Neural progenitor cell (in vitro differentiated cells): ENCODE results near the gene CDCP1. TPM values are rescaled to one million over a fixed set of nuclear protein-coding genes. Genes with fewer than 3 reads are reported as not detected.

Experiments
- DNase-seq: peaks from one replicate; pipeline ENCODE4 v3.0.0-alpha.2; 2016; ENCODE audit warnings: low spot score
- H2AFZ ChIP-seq: fragments of 200-600 bp; sonication (generic); replicated peaks from 2 replicates; pipeline ENCODE4 v1.6.1; 2016; ENCODE audit warnings: antibody characterized with exemption
- H3F3A ChIP-seq: fragments of 200-600 bp; sonication (generic); 2 replicates; pipeline ENCODE4 v1.6.1; 2016; ENCODE audit warnings: antibody characterized with exemption, low read depth
- H3K27ac ChIP-seq: fragments of 200-600 bp; sonication (generic); 2 replicates; pipeline ENCODE4 v1.5.1; 2016; ENCODE audit warnings: mild to moderate bottlenecking
- H3K27me3 ChIP-seq: fragments of 200-600 bp; sonication (generic); 2 replicates; pipeline ENCODE4 v1.6.1; 2016; ENCODE audit warnings: mild to moderate bottlenecking, moderate library complexity
- H3K36me3 ChIP-seq: fragments of 200-600 bp; sonication (generic); 2 replicates; pipeline ENCODE4 v1.5.1; 2016
- H3K4me1 ChIP-seq: fragments of 200-600 bp; sonication (generic); 2 replicates; pipeline ENCODE4 v1.6.1; 2016; ENCODE audit warnings: mixed run types
- H3K4me2 ChIP-seq: fragments of 200-600 bp; sonication (generic); 2 replicates; pipeline ENCODE4 v1.6.1; 2016
- H3K4me3 ChIP-seq: fragments of 200-600 bp; sonication (generic); 2 replicates; pipeline ENCODE4 v1.5.1; 2016
- H3K79me2 ChIP-seq: fragments of 200-600 bp; sonication (generic); 2 replicates; pipeline ENCODE4 v1.6.1; 2016; ENCODE audit warnings: low read depth
- H3K9ac ChIP-seq: fragments of 200-600 bp; sonication (generic); 2 replicates; pipeline ENCODE4 v1.6.1; 2016
- H3K9me3 ChIP-seq: fragments of 200-600 bp; sonication (generic); 2 replicates; pipeline ENCODE4 v1.5.1; 2016; ENCODE audit warnings: low read depth
- H4K20me1 ChIP-seq: fragments of 200-600 bp; sonication (generic); 2 replicates; pipeline ENCODE4 v1.6.1; 2016; ENCODE audit warnings: low read depth
- H3K27ac Mint-ChIP-seq: 3 replicates; pipeline ENCODE4 v1.8.0; 2021; ENCODE audit warnings: mixed read lengths
- H3K27me3 Mint-ChIP-seq: 2 replicates; pipeline ENCODE4 v1.8.0; 2022; ENCODE audit warnings: low read depth, mild to moderate bottlenecking, inconsistent platforms, moderate library complexity, mixed read lengths; ENCODE audit not compliant: insufficient read depth
- H3K36me3 Mint-ChIP-seq: 3 replicates; pipeline ENCODE4 v1.8.0; 2021; ENCODE audit warnings: mixed read lengths
- H3K4me1 Mint-ChIP-seq: 3 replicates; pipeline ENCODE4 v1.8.0; 2021; ENCODE audit warnings: mixed read lengths
- H3K4me3 Mint-ChIP-seq: 3 replicates; pipeline ENCODE4 v1.8.0; 2021; ENCODE audit warnings: mild to moderate bottlenecking, moderate library complexity, mixed read lengths
- H3K9me3 Mint-ChIP-seq: 3 replicates; pipeline ENCODE4 v1.8.0; 2020; ENCODE audit warnings: mixed read lengths
- CTCF ChIP-seq: fragments of 200-600 bp; sonication (generic); IDR thresholded peaks from 2 replicates; pipeline ENCODE4 v1.5.1; 2017; ENCODE audit warnings: antibody characterized with exemption, mild to moderate bottlenecking
- EZH2 ChIP-seq: fragments of 200-600 bp; sonication (generic); IDR thresholded peaks from 2 replicates; pipeline ENCODE4 v1.6.1; 2017; ENCODE audit warnings: antibody characterized with exemption, mild to moderate bottlenecking, moderate library complexity
- EZH2phosphoT487 ChIP-seq: fragments of 200-600 bp; sonication (generic); IDR thresholded peaks from 2 replicates; pipeline ENCODE4 v1.6.1; 2017; ENCODE audit warnings: antibody characterized with exemption
- total RNA-seq: library from RNA; depleted of rRNA; stranded (reverse); fragments of >200 nt; gene quantifications from 2 replicates; pipeline ENCODE4 v1.2.3, GENCODE V29; 2015; ENCODE audit warnings: low replicate concordance

The CDCP1 gene
- total RNA-seq, 1 donor from 2014 or later, result 0.24 TPM

GRCh38 chr3:45166321-45166879, 20.2 kb upstream of the CDCP1 start:
- Histone ChIP-seq H3K4me3 (no peak overlapping the region), H4K20me1 (no peaks in the 10 kb centered on the region), H3K36me3 (no peaks in the 10 kb centered on the region), H3K9ac (no peak overlapping the region), H3K4me2 (no peak overlapping the region), H3K27ac (no peak overlapping the region), H3K4me1 (peaks cover 4% of the 10 kb centered on the region), H3K79me2 (no peaks in the 10 kb centered on the region), H3K9me3 (no peaks in the 10 kb centered on the region), H3K27me3 (peaks cover 24% of the 10 kb centered on the region), H2AFZ (no peak overlapping the region), H3F3A (no peaks in the 10 kb centered on the region)
- H3K36me3 Mint-ChIP-seq, result peaks cover 2% of the 10 kb centered on the region
- peaks cover 14% of the 10 kb centered on the region for H3K9me3 Mint-ChIP-seq
- DNase-seq, result no peak
- TF ChIP-seq CTCF, result no peak
- no peak for TF ChIP-seq EZH2phosphoT487
- TF ChIP-seq EZH2, result no peak
- H3K27ac Mint-ChIP-seq, result peak overlapping the region; percentile 87
- H3K4me1 Mint-ChIP-seq, result peaks cover 39% of the 10 kb centered on the region
- no peak overlapping the region for H3K4me3 Mint-ChIP-seq
- H3K27me3 Mint-ChIP-seq, result peaks cover 6% of the 10 kb centered on the region

GRCh38 chr3:45165497-45166283, 19.5 kb upstream of the CDCP1 start:
- H3K4me1 ChIP-seq, result peaks cover 4% of the 10 kb centered on the region

GRCh38 chr3:45164056-45164455, 17.9 kb upstream of the CDCP1 start:
- H3K79me2 ChIP-seq, result no peaks in the 10 kb centered on the region
- no peaks in the 10 kb centered on the region for H3K9me3 ChIP-seq
- H3K4me2 ChIP-seq, result no peak overlapping the region
- no peak overlapping the region for H3K27ac ChIP-seq
- H3K27me3 ChIP-seq, result peaks cover 24% of the 10 kb centered on the region
- H3K36me3 ChIP-seq, result no peaks in the 10 kb centered on the region
- peaks cover 3% of the 10 kb centered on the region for H3K27me3 Mint-ChIP-seq
- H4K20me1 ChIP-seq, result no peaks in the 10 kb centered on the region
- H3K9me3 Mint-ChIP-seq, result peaks cover 14% of the 10 kb centered on the region
- peaks cover 4% of the 10 kb centered on the region for H3K4me1 ChIP-seq
- TF ChIP-seq EZH2 (no peak), EZH2phosphoT487 (no peak), CTCF (no peak)
- no peak overlapping the region for H3K9ac ChIP-seq
- H3K4me1 Mint-ChIP-seq, result peaks cover 26% of the 10 kb centered on the region
- H3K27ac Mint-ChIP-seq, result peak overlapping the region; percentile 78
- DNase-seq, result no peak
- H2AFZ ChIP-seq, result no peak overlapping the region
- H3F3A ChIP-seq, result no peaks in the 10 kb centered on the region
- no peak overlapping the region for H3K4me3 ChIP-seq
- H3K36me3 Mint-ChIP-seq, result peaks cover 2% of the 10 kb centered on the region
- no peak overlapping the region for H3K4me3 Mint-ChIP-seq

More at GRCh38 chr3:45165497-45166283, 19.5 kb upstream of the CDCP1 start:
- Mint-ChIP-seq H3K27me3 (peaks cover 6% of the 10 kb centered on the region), H3K9me3 (peaks cover 14% of the 10 kb centered on the region), H3K4me1 (peaks cover 39% of the 10 kb centered on the region), H3K27ac (no peak overlapping the region), H3K36me3 (peaks cover 2% of the 10 kb centered on the region), H3K4me3 (no peak overlapping the region)
- Histone ChIP-seq H3K27me3 (peaks cover 24% of the 10 kb centered on the region), H3K4me2 (no peak overlapping the region), H4K20me1 (no peaks in the 10 kb centered on the region), H3K9me3 (no peaks in the 10 kb centered on the region), H3K27ac (no peak overlapping the region), H3K4me3 (no peak overlapping the region), H3K79me2 (no peaks in the 10 kb centered on the region), H3F3A (no peaks in the 10 kb centered on the region), H2AFZ (no peak overlapping the region), H3K36me3 (no peaks in the 10 kb centered on the region), H3K9ac (no peak overlapping the region)
- TF ChIP-seq EZH2phosphoT487, result no peak
- TF ChIP-seq EZH2, result no peak
- no peak for TF ChIP-seq CTCF
- no peak for DNase-seq
